Measurements from ENCODE around the gene RMDN2.

- no peak for TF ChIP-seq CTCF (IDR thresholded peaks at IDR 0.05)
- TF ChIP-seq POLR2AphosphoS5 (IDR thresholded peaks at IDR 0.05; ENCODE audit: low read depth, low read length), result no peak
Observed at GRCh38 chr2:37904993-37905392, 20.1 kb upstream of the RMDN2 start.
